Activated CD8-positive, alpha-beta memory T cell treated with anti-CD3 and anti-CD28 coated beads for 24 hours (primary cell): Measurements from ENCODE around the gene SALL1.

Experiments
- DNase-seq: peaks from one replicate; pipeline ENCODE4 v3.0.0-alpha.2; 2020

The SALL1 gene

DNA sequence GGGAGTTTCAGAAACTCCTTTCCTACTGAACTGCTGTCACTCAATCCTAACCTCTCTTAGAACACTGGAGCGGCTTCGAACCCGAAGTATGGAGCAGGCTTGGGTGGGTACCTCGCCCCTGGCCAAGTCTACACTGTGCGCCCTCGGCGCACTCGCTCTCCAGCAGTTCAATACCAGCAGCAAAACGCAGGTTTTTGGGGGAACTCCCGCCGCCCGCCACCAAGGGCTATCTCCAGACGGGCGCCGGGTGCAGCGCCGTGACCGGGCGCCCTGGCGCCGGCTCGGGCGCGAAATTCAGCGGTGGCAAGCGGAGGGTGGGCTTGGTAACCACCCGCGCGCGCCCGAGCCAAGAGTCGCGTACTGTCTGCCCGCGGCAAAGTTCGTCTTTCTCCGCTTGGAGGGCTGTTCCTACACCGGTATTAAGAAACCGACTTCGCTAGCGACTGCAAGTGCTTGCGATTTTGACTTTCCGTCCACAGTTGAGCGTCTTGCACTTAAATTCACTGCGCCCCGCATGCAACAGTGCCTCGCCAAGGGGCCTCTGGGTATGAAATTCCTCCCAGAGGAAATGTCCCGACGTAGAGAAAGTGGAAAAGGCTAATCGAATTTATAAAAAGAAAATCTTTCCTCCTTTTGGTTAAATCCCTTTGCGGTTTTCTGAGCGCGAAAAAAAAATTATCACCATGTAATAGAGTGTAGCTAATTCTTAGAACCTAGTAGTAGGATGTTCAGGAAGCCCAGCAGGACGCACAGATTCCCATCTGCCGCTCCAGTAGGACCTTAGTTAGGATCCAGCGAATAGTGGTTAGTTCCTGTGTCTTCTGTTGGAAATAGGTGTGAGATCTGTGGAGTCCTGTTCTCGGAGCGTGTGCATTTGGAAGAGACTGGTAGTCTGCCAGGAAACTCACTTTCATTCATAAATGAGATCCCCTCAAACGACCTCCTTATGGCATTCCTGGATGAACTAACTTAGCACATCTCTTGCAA, 5.0 kb upstream of the SALL1 start:
- DNase-seq: no peak

DNA sequence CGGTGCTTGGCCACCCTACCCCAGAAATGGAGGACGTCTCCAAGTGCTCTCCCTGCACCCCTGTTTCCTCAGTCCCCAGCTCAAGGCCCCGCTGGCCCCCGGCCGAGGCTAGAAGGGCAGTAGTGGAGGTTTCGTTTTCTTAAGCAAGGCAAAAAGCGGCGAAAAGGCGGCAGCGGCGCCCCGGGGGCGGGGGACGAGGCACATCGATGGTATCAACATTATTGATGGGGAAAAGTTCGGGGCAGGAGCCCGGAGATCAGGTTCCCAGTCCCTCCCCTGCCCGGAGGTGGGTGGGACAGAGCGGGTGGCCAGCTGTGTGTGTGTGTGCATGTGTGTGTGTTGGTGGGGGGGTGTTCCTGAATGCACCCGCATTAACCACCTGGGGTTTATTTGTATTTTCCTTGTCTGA, 4.1 kb upstream of the SALL1 start:
- no peak for DNase-seq

DNA sequence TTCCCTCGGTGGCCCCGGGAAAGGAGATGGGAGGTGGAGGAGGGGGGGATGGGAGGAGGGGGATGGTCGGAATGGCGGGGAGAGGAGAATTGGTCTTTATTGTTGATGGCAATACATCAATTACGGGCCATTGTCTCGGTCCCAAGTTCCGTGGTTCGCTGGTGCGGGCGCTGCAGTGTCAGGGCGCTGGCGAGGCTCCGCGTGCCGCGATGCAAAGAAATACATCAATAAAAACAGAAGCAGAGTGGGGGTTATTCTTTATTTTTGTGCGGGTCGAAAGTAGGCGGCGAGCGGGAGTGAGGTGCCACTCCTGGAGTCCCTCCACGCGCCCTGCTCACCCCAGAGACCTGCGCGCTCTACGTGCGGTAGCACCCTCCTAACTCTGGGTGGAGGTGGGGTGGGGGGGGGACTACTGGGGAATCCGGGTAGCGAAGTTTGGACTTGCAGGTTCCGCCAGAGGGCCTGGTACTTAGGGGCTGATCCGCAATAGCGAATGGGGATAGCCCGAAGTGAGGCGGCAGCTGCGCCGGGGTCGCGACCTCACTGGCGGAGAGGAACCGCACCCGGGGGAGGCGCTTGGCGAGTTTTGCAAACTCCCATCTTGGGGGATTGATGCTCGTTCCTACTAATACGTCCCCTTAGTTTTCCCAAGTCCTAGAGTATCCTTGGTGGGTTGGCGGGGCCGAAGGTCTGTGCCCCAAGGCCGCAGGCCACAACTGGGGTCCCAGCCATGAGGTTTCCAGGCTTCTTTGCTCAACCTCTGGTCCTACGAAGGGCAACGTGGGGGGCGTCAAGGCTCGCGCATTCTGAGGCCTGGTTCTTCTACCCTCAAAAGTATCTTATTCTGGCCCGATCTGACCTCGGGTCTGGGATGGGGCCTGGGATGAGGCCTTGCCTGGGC, 3.5 kb upstream of the SALL1 start:
- no peak for DNase-seq

DNA sequence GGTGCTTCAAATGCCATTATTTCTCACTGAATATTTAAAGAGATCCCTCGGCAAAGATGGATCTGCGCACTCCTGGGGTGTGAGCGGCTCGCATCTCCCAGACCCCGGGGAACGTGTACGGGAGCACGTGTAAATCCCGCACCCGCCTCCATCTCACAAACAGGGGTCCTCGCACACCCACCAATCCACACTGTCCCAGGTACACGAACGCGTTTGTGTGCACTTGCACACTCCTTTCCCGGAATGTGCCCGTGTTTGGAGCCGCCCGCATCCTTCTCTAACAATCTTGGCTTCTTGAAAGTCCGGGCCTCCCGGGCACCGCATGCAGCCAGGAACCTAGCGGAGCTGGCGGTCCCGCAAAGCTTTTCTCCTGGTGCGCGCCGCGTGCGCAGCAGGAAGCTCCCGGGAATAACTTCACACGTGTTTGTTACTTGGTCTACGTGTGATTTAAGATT, 2.5 kb upstream of the SALL1 start:
- DNase-seq: no peak

DNA sequence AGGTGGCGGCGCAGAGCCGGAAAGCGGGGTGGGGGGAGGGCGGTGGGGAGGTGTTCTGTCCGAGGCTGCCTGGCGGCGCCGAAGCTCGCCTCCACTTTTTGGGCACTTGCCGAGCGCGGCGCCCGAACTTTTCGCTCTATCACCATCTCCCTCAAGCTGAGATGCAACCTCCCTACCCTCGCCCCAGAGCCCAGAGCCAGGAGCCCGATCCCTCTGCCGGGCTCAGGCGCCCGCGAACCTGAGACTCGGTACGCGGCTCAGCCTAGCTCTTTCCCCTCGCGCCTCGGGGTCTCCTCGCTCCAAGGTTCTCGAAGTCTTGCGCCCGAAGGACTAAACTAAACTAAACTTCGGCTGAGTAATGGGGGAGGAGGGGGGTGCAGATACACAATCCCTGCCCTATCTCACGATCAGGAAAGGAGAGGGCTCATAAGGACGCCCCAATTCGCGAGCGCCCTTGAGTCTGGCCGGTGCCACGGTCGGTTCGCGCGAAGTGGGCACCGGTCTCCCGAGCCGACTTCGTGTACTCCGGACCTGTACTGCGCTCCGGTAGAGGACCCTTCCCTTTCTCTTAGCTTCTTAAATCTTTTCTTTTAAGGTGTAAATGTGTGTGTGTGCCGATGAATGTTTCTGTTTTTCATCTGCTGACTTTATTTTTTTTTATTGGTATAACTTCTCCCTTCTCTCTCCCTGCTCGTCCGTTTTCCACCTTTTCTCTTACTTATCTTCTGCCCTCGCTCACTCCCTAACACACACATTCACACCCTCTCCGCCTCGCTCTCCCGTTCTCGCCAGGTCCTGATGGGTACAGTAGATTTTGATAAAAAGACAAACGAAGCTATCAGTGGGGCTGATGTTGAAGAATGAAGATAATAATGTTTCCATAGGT, 1.9 kb upstream of the SALL1 start:
- DNase-seq: no peak

DNA sequence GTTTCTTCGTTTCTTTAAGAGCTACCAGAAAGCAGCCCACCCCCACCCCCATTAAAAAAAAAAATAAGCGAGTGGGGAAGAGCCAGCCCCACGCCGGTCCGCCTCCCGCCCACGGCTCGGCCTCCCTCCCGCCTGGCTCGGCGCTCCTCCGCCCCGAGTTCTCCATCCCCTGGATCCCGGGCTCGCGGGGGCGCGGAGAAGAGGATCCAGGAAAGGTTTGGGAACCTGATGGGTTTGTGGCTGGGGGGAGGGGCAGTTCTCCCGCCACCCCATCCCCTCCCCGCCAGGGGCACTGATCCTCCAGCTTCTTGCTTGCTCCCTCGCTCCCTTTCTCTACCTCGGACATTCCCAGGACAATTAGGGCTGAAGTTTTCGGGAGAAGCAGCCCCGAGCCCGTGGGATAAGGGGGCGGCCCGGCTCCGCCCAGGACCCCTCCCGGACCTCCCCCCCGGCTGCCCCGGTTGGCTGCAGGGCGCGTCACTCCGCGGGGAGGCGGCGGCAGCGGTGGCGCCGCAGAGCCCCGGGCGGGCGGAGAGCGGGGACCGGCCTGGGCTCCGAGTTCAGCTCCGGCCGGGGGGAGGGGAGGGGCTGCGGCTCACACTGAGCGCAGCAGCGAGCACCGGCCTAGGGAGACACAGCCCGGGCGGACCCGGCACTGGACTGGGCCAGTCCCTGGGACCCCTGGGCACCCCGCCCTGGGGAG, 1.0 kb upstream of the SALL1 start:
- DNase-seq: no peak

DNA sequence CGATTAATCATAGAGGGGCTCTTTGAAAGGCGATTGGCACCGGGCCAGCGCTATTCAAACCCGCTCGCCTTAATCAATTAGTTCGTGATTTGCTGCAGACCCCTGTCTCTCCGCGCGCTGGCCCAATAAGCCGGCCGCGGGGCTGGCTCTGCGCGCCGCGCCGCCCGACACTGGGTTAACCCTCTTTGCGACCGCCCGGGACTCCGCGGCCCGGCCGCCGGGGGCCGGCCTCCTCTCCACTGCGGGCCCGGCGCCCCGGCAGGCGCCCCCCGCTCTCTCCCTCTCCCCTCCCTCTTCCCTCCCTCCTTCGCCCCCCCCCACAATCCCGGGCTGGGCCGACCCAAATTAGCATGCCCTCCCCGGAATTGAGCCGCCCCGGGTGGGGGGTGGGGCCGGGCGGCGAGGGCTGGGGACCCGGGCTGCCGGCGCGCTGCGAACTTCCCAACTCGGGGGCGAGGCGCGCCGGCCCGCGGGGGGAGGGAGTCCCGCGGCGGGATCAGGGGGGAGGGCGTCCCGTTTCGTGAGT, 428 bp upstream of the SALL1 start:
- no peak for DNase-seq

DNA sequence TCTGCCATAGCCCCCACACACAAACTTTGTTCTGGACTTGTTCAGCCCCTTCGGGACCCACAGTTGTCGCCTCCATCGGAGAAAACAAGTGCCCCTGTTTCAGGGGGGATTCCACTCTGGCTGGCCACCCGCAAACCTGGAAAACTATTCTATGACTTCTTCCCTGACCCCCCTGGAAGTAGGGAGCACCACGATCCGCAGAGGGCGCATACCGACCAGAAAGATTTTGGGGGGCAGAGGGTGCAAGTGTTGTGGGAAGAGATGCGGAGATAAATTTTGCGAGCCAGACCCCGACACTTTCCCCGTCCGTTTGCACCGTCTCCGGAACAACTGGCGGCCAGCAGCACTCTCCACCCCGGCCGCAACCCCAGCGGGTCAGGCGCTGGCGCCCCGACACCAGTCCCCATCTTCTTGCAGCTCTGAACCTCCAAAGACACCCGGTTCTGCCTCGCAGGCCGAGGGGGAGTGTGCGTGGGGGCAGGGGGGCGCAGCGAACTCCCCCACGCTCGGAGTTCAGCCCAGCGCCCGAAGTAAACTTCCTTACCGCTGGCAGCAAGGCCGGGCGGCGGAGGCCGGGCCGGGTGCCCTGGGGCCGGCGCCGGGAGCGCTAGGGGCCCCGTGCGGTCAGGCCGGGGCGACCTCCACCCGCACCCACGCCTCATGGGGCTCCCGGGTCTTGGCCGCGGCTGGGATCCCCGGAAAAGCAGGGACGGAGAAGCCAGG, 744 bp downstream of the SALL1 start:
- DNase-seq: no peak

DNA sequence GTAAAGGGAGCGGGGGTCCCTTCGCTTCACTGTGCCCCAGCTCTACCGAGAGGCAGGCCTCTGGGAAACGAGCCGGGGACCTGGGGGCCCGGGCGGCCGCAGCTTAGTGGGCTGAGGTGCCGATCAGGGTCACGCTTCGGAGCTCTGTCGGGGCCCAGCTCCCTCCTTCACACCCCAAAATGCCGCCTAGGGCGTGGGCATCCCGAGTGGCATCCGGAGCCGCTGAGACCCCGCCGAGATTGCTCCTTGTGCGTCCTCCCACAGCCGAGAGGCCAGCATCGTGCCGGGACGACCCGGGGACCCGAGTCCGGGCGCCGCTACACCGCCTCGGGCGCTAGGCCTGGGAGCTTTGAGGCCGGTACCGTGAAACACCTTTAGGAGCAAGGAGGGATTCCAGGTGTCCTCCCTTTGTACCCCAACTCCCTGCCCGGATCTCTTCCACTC, 1.3 kb downstream of the SALL1 start:
- DNase-seq: no peak

DNA sequence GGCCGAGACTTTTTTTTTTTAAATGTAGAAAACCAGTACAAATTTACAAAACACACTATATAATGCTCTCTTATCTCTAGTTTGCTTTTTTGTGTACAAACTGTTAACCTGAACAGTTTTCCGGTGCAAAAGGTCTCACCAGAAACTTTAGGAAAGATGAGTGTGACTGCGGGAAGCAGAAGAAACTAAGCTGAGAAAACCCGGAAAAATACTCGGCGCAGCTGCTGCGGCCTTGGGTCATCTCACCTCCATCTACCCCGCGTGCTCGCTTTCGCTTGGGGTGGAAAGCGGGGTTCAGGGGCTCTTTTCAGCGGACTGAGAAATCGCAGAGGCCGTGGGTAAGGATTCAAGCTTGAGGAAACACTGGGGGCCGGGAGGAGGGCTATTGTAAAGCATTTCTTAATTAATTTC, 1.8 kb downstream of the SALL1 start:
- no peak for DNase-seq

DNA sequence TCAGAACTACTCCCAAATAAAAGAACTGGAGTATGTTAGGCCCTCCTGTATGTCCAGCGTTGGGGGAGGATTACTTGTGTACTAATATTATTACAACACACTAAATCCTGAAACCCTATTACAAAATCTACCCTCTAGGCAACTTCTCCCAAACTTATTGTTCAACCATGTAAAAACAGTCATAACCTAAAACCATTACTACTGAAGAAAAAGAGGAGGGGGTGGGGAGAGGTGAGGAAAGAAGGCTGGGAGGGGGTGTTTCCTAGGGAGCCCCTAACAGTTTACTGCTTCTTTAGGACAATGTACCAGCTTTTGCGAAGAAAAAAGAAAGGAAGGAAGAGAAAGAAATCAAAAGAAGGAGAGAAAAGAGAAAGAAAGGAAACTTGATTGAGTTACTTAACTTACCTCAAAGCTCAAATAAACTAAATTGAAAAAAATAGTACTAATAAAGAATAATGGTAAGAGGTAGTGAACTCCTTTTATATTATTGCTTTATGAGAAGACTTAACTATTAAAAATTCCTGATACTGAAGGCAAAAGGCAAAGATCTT, 2.3 kb downstream of the SALL1 start:
- DNase-seq: no peak

DNA sequence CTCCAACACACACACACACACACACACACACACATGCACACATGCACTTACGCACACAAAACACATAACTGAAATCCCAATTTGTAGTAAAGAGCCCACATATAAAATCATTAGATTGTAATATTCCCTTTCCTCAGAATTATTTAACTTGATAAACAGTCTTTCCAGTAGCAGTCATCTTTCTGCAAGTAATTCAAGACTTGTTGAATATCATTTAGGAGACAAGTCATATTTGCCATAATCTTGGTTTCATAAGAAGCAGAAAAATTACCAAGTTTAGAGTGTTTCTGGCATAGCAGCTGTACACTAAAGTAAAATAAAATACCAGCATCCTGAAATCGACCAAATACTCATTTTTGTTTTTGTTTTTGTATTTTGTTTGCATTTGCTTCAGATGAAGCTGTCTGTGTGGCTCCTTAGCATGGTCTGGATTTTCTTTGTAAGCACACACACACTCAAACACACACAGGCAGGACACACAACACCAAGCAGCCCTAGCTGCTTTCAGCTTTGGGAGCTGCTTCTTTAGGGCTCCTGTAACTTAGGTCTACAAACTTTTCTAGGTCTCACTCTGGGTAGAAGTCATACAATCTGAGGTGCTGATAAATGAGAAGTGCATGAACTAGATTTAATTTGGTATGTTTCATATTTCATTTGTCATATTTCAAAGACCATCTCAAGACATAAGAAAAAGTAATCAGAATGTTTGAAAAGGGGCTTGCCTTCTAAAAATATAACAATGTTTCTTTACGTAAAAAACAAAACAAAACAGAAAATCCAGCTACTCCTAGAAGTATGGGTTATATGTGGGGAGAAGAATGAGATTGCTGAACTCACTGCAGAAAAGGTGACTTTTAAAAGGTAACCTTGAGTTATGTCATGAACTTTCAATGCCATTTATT, 3.0 kb downstream of the SALL1 start:
- no peak for DNase-seq

DNA sequence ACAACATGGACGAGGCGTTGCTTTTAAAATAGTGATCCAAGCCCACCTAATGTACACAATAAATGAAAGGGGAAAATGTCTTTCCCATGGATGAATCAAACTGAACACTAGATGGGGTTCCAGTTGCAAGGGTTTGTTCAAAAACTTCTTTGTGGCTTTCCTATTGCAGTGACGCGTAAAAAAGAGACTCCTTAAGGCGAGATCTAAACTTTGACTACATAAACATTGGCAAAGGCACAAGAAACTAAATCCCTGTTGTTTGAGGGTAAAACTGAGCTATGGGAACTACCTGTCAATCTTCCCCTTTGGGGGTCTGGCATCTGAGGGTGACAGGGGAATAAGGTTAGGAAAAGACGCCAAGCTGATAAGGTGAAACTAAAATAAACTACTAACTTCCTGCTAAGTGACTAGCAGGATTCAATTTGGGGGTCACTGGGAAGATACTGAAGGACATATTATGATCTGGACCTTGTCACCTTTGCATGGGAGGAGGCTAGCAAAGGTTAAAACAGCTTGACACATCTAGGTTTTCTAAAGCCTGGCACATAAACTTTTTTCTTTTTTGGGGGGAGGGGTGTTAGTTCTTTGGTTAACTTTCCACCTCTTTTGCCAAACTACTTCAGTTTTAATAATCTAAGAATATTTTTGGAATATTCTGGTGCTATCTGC, 4.7 kb downstream of the SALL1 start:
- DNase-seq: no peak

DNA sequence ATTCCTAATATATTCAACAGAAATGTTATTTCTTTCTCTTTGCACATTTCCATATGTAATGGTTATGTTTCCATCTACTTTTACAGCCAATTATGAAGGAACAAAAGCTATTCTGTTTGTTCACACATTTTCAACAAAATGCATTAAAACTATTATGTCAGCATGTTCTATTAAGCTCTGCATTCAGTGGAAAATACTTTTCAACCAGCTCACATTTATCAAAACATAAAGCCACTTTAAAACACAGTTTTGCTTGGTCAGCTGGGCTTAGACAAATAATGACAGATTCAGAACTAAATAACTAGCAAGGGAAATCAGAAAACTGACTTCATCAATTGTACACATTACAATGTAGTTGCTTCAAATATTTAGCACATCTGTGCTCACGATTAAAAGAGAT, 6.9 kb downstream of the SALL1 start:
- DNase-seq: no peak

DNA sequence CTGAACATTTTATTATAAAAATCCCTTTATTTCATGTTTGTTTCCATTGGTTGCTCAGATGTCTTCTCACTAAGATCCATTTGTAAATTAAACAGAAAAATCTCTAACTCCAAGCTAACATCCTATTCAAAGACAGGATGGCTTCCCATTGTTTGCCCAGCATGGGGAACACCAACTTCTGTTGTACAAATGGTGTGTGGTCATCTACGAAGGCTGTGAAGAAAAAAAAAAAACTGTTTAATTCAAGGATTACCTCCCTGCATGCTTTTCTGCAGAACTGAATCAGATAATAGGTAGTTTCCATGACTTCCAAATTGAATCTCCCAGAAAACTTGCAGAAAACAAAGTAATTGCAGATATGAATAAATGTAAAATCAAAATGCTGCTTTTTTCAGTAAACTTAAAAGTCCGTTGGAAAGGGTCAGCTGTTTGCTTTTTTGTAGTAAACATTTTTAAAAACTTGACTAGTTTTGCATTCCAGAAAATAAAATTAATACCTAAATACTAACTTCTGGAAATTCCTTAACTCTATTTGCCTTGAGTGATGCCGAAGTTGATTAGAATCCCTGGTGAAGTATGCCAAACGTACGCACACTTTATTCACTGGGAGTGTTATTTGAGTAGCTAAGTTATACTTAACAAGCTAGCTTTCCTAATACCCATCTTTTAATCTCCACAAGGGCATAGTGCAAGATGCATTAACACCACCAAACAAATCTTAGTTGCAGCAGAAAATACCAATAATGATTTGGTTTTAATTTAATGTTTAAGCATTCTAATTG, 7.7 kb downstream of the SALL1 start:
- DNase-seq: no peak

DNA sequence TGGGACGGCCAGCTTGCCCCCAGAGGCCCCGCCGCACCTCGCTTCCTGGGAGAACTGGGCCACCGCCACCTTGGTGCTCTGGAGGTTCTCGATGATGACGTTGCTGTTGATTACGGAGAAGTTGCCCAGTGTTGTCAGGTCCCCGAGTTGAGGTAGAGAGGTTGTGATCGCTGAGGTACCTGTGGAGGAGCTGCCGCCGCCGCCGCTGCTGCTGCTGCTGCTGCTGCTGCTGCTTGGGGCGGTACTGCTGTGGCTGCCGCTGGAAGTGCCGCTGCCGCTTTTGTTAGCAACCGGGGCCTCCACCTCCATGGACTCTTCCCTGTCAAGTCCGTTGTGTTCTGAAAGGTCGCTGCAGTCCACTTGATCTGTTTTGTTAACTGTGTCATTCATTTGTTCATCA, 9.5 kb downstream of the SALL1 start:
- no peak for DNase-seq

DNA sequence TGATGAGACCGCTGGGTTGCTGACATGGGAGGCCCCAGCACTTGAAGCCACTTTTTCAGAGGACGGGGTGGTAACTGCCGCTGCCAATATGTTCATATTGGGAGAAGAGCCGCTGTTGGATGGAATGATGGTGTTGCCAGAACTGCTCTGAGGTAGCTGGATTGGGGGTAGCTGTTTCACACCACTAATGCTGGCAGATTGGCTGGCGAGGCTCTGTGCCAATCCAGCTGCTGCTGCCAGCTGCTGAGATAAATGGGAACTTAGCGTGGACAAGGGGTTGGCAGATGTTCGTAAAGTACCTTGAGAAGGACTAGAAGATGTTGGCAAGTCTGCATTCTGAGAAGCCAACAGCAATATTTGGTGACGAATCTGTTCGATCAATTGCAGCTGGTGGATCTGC, 10.0 kb downstream of the SALL1 start:
- no peak for DNase-seq

DNA sequence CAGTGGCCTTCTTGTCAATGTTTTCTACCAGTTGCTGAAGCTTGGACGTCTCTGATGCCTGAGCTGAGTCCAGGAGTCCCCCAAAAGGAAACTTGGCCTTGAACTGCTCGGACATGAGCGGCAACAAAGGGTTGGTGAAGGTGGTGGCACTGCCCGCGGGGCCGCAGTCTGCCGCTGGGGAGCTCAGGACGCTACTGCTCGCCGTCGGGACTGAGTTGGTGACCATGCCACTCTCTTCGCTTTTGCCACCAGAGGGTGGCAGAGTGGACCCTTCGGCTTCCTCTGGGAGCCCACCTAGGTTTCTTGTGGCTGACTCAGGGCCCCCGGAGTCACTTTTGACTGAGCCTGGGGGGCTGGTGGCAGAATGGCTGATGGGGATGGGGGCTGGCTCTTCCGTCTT, 11.0 kb downstream of the SALL1 start:
- DNase-seq: no peak
